ENCODE results near the gene TMCC2.

DNA sequence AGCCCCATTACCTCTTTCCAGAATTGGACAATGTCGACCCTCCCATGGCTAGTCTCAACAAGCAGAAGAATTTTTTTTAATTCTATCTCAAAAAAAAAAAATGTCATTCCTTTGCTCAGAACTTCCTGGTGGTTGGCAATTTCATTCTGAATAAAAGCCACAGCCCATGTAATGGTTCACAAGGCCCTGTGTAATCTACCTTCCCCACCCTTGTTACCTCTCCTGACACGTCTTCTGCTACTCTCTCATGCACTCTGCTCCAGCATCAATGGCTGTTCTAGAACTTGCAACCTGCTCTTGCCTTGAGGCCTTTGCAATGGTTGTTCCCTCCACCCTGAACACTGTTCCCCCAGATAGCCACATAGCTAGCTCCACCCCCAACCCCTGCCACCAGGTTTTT, 68.4 kb downstream of the TMCC2 start:
- TF ChIP-seq, protein P1, sequence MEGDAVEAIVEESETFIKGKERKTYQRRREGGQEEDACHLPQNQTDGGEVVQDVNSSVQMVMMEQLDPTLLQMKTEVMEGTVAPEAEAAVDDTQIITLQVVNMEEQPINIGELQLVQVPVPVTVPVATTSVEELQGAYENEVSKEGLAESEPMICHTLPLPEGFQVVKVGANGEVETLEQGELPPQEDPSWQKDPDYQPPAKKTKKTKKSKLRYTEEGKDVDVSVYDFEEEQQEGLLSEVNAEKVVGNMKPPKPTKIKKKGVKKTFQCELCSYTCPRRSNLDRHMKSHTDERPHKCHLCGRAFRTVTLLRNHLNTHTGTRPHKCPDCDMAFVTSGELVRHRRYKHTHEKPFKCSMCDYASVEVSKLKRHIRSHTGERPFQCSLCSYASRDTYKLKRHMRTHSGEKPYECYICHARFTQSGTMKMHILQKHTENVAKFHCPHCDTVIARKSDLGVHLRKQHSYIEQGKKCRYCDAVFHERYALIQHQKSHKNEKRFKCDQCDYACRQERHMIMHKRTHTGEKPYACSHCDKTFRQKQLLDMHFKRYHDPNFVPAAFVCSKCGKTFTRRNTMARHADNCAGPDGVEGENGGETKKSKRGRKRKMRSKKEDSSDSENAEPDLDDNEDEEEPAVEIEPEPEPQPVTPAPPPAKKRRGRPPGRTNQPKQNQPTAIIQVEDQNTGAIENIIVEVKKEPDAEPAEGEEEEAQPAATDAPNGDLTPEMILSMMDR (IDR thresholded peaks at IDR 0.05; ENCODE audit: low read length): no peak
- no peak for TF ChIP-seq EZH2 (optimal IDR thresholded peaks at IDR 0.05; ENCODE audit: low read depth, low read length)
